ENCODE measurements around the gene PSMD5. TPM values are rescaled to one million over a fixed set of nuclear protein-coding genes. Genes with fewer than 3 reads are reported as not detected.

Gene PSMD5
- total RNA-seq: 10 to 100 TPM; 14.8 to 50.8 (median 30.1) TPM

DNA sequence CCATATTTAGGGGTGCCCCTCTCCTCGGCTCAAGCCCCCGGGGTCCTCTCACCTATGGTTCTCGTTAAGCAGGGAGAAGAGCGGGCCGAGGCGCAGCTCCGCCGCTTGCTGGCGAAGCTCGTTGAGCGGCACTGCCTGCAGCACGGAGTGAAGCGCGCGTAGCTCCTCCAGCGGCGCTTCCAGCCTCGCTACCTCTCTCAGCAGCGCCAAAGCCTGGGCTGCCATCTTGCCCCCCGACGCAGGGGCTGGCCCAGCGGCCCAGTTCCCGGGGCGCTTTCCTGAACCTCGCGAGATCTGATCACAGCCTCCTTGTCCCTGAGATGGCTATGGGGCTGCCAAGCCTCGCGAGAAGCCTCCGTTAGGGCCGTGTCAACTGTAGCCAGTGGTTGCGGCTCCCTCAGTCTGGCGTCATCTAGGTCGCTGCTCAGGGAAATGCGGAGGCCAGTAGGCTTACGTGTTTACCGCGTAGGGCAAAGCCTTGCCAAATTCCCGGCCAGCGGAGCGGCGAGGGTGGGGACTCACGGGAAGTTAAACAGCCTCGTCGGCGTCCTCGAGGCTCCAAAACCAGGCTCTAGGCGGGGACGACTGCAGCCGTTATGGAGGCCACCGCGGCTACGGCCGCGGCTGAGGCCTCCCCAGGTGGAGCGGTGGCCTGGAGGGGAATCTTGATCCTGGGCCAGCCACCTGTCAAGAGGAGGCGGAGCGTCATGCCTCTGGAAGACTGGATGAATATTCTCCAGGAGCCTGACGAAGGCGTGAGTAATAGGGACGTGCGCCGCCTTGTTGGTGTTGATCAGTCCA is at the start of gene PSMD5:
TSS of gene PSMD5 (minus strand) at position 238 of the 801 bp plus-strand sequence. CDS start at position 225, 13 bp downstream.
- in situ Hi-C loops (cut with MboI; ENCODE audit: low pct_unique_long_range_greater_than_20kb in 2 of 9, low sequenced_read_pairs in 9 of 9, unreplicated experiment in 9 of 9): no loop called here
- peak; percentile 94 to 99 (median 98) for ATAC-seq (replicated peaks in 6 of 8)
- peak within 1 kb of the TSS; percentile 52 to 78 (median 69) for H3K4me3 ChIP-seq
- H3K4me1 ChIP-seq (replicated peaks in 1 of 2): peaks cover 12 to 18% of the 10 kb centered on the region in 2 donors
- peak within 1 kb of the TSS; percentile 96 to 97 for H3K27ac ChIP-seq
- WGBS, 10 experiments: 0 to 3% (median 0%) methylated on average over 2 to 37 of the region's 62 CpGs; no CpG with 5 or more reads in 2 of the 10 experiments

DNA sequence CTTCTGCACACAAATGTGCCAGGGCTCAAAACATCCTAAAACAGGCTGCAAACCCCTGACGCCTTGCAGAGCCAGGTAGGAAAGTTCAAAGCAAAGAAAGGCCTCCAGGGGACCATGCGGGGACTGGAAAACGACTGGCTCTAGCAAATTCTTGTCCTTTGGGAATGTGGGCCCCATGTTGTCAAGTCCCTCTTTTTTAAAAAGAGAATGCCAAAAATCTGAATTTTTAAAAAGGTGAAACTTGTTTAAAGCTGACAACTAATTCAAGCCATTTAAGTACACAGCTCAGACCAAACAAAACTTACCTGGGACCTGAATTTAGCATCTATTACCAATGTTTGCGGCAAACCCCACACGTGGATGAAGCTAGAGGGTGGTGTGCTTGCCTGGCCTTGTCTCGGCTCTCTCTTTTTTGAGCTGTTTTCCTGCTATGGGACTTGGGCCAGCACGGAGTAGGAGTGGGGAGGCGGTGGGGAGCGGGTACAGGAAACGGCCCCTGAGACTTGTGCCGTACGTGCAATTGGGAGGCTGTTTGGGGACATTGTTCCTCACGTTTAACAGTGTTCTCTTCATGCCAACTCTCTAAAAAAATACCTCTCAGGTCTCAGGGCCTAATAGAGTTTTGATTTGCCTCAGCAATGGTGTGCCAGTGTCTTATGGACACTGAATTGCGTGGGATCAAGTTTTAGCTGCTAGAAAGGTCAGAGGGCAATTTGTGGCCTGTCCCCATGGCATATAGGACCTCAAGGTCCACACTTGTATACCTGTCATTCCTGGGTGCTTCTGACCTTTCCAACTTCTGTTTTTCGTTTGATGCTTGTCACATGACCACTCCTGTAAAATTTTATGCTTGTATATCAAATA is 49.4 kb upstream of the PSMD5 start:
- no peak for ATAC-seq (replicated peaks in 6 of 8)
- WGBS, 10 experiments: 40 to 94% (median 71%) methylated on average over 2 to 11 of the region's 15 CpGs
- peaks cover 8 to 10% of the 10 kb centered on the region in 2 donors for H3K4me1 ChIP-seq (replicated peaks in 1 of 2)
- no peak overlapping the region for H3K27ac ChIP-seq
- H3K4me3 ChIP-seq: no peak overlapping the region
- in situ Hi-C loops (cut with MboI; ENCODE audit: low pct_unique_long_range_greater_than_20kb in 2 of 9, low sequenced_read_pairs in 9 of 9, unreplicated experiment in 9 of 9): no loop called here

DNA sequence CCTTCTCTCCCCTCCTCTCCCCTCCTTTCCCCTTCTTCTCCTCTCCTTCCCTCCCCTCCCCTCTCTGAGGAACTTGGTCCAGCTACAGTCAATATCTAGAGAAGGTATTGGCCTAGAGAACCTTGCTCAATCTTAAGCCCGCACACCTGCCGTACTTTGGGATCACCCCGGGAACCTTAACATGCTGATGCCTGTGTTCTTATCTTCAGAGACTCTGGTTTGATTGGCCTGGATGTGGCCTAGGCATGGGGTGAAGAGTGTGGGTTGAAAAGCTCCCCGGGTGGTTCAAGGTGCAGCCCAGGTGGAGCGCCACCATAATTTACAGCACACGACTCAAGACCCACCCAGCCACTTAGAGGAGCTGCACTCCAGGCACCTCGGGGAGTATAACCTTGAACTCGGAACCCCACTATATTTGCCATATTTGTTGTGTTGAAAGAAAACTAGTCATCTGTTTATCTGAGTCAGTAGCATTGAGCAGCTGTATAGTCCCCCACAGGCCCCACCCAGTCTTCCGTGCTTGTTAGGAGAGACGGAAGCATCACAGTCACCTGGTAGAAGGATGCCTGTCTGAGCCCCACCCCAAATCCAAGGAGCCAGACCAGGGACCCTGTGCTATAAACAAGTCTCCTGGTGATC is 48.6 kb upstream of the PSMD5 start:
- in situ Hi-C loops (cut with MboI; ENCODE audit: low pct_unique_long_range_greater_than_20kb in 2 of 9, low sequenced_read_pairs in 9 of 9, unreplicated experiment in 9 of 9): no loop called here
- H3K4me1 ChIP-seq (replicated peaks in 1 of 2): peaks cover 8% of the 10 kb centered on the region in 2 donors
- no peak overlapping the region for H3K4me3 ChIP-seq
- WGBS, 10 experiments: 80 to 93% (median 86%) methylated on average over 1 to 5 of the region's 10 CpGs; no CpG with 5 or more reads in 6 of the 10 experiments
- no peak for ATAC-seq (replicated peaks in 6 of 8)
- no peak overlapping the region for H3K27ac ChIP-seq

DNA sequence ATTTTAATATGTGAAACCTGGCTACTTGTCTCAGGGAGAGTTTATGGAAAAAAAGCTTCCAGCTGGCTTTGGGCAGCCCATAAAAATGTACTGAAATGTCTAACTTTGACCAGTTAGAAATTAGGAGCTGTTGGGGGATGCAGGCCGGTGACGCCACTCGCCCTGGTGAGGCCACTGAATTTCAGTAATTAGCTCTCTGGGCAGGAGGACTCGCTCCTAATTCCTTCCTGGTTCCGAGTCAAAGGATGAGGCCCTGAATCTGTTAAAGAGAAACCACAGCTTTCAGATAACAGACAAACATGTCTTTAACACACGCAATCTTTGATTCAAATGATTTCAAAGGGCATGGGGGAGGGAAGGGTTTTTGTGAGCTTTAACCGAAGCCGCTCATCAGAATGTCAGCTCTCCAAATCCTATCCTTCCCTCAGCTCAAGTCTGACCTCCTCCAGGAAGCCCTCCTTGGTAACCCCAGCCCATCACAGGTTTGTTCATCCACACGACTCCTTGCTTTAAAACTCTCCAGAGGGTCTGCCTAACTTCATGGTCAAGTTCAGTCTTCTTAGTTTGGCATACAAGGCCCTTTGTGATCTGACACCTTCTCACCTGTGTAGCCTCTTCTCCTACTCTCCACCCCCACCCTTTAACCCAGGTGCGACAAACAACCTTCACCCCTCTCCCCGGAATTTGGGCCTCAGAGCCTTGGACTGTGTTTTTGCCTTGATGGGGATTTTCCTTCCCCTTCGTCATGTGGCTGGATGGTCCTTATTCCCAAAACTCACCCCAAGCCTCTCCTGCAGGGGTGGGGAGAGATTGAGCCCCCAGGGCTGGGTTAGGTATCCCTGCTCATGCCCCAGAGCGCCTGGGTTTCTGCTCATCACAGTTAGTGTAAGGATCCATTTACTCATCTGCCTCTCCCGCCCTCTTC is 47.9 kb upstream of the PSMD5 start:
- no peak overlapping the region for H3K4me3 ChIP-seq
- in situ Hi-C loops (cut with MboI; ENCODE audit: low pct_unique_long_range_greater_than_20kb in 2 of 9, low sequenced_read_pairs in 9 of 9, unreplicated experiment in 9 of 9): no loop called here
- peaks cover 8% of the 10 kb centered on the region in 2 donors for H3K4me1 ChIP-seq (replicated peaks in 1 of 2)
- ATAC-seq (replicated peaks in 6 of 8): no peak
- H3K27ac ChIP-seq: no peak overlapping the region
- WGBS, 10 experiments: 20 to 77% (median 62%) methylated on average over 1 to 11 of the region's 14 CpGs

DNA sequence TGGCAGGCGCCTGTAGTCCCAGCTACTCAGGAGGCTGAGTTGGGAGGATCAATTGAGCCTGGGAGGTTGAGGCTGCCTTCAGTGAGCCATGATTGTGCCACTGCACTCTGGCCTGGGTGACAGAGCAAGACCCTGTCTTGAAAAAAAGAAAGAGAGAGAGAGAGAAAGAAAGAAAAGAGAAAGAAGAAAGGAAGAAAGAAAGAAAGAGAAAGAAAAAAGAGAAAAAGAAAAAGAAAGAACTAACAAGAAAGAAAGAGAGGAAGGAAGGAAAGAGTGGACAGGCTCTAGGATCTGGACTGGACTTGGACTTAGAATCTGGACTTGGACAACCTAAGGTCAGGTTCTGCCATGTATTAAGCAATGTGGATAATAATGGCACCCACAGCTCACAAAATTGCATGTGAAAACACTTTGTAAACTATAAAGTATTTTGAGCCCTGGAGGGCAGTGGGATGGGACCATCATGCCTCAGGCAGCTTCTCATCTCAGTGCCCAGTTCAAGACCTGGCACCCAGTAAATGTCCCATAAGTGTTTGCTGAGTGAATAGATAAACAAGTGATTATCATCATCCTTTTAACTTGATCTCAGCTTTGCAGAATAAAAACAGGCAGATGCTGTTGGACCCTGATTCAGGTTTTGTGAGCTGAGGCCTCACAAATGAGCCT is 47.0 kb upstream of the PSMD5 start:
- in situ Hi-C loops (cut with MboI; ENCODE audit: low pct_unique_long_range_greater_than_20kb in 2 of 9, low sequenced_read_pairs in 9 of 9, unreplicated experiment in 9 of 9): no loop called here
- WGBS, 10 experiments: 83 to 100% (median 100%) methylated on average over 1 of the region's 1 CpG; no CpG with 5 or more reads in 2 of the 10 experiments
- no peak overlapping the region for H3K4me3 ChIP-seq
- peaks cover 8% of the 10 kb centered on the region in 2 donors for H3K4me1 ChIP-seq (replicated peaks in 1 of 2)
- H3K27ac ChIP-seq: no peak overlapping the region
- no peak for ATAC-seq (replicated peaks in 6 of 8)

DNA sequence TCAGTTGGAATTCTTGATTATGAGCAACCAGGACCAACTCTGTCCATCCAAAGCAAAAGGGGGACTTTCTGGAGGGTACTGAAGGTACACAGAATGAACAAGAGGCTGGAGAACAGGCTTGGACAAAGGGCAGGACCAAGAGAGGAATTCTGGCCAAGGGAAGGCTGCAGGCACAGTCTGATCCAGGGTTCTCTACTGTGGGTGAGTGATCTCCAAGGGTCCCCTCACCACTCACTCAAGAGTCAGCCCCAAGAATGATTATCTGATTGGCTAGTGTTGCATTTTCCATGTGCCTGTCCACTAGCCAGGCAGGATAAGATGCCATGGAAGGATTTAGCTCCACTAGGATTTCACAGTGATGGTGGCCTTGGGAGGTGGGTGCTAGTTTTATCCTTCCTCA is 45.9 kb upstream of the PSMD5 start:
- no peak overlapping the region for H3K4me3 ChIP-seq
- H3K4me1 ChIP-seq (replicated peaks in 1 of 2): peaks cover 2 to 4% of the 10 kb centered on the region in 2 donors
- no peak overlapping the region for H3K27ac ChIP-seq
- in situ Hi-C loops (cut with MboI; ENCODE audit: low pct_unique_long_range_greater_than_20kb in 2 of 9, low sequenced_read_pairs in 9 of 9, unreplicated experiment in 9 of 9): no loop called here
- no peak for ATAC-seq (replicated peaks in 6 of 8)

DNA sequence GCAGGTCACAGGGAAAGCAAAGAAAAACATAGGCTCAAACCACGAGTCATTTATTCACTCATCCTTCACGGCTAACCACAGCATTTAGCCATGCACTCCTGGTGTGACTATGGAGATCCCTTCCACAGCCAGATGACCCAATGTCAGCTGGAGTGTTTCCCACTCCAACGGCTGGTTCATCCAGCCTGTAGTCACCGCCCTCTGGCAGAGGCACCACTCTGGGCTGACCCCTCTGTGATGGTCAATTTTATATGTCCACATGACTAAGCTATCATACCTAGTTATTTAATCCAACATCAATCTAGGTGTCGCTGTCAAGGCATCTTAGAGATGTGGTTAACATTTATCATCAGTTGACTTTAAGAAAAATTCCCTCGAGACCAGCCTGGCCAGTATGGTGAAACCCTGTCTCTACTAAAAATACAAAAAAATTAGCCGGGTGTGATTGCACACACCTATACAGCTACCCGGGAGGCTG is 43.8 kb upstream of the PSMD5 start:
- ATAC-seq (replicated peaks in 6 of 8): peak in 2 of 8 experiments; percentile 27 to 66
- Histone ChIP-seq H3K27ac (peak overlapping the region in 1 of 2 donors; percentile 41), H3K4me1 (replicated peaks in 1 of 2) (no peaks in the 10 kb centered on the region), H3K4me3 (no peak overlapping the region)
- 43 to 100% (median 80%) methylated on average over 1 to 8 of the region's 8 CpGs for WGBS, 10 experiments
- in situ Hi-C loops (cut with MboI; ENCODE audit: low pct_unique_long_range_greater_than_20kb in 2 of 9, low sequenced_read_pairs in 9 of 9, unreplicated experiment in 9 of 9): no loop called here

DNA sequence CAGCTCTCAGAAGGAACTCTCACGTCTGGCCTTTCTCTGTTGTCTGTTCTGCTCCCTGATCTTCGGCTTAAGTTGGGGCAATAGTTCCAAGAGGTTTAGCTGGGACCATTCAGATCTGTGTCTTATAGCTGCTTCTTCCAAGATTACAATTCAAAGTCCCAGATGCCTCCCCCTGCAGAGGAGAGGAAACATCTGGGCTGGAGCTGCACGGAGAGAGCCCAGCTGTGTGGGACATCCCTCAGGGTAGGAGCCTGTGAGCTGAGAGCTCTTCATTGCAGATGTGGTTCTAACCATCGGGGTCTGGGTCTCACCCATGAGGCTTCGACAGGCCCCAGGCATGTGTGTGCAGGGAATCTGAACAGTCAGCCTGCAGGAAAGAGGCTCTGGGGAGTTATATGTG is 43.2 kb upstream of the PSMD5 start:
- WGBS, 10 experiments: 0 to 60% (median 37%) methylated on average over 1 to 4 of the region's 5 CpGs; no CpG with 5 or more reads in 6 of the 10 experiments
- in situ Hi-C loops (cut with MboI; ENCODE audit: low pct_unique_long_range_greater_than_20kb in 2 of 9, low sequenced_read_pairs in 9 of 9, unreplicated experiment in 9 of 9): no loop called here
- Histone ChIP-seq H3K27ac (peak overlapping the region in 1 of 2 donors; percentile 41), H3K4me1 (replicated peaks in 1 of 2) (no peaks in the 10 kb centered on the region), H3K4me3 (no peak overlapping the region)
- peak in 1 of 8 experiments; percentile 28 for ATAC-seq (replicated peaks in 6 of 8)

DNA sequence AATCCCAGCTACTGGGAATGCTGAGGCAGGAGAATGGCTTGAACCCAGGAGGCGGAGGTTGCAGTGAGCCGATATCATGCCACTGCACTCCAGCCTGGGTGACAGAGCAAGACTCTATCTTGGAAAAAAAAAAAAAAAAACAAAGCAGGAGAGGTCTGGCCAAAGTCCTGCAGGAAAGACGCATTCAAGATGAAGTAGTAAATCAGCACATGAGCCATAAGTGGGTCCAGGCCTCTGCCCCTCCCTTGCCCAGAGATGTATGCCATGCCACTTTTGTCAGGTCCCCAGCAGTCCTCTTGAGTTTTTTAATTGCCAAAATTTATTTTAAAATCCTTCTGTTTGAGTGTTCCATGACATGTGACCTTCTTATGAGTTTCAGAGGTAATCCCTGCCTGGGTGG is 42.7 kb upstream of the PSMD5 start:
- no peak for ATAC-seq (replicated peaks in 6 of 8)
- 0 to 100% (median 74%) methylated on average over 1 to 3 of the region's 3 CpGs; no CpG with 5 or more reads in 4 of the 10 experiments for WGBS, 10 experiments
- in situ Hi-C loops (cut with MboI; ENCODE audit: low pct_unique_long_range_greater_than_20kb in 2 of 9, low sequenced_read_pairs in 9 of 9, unreplicated experiment in 9 of 9): no loop called here
- Histone ChIP-seq H3K4me3 (no peak overlapping the region), H3K4me1 (replicated peaks in 1 of 2) (no peaks in the 10 kb centered on the region), H3K27ac (no peak overlapping the region)

DNA sequence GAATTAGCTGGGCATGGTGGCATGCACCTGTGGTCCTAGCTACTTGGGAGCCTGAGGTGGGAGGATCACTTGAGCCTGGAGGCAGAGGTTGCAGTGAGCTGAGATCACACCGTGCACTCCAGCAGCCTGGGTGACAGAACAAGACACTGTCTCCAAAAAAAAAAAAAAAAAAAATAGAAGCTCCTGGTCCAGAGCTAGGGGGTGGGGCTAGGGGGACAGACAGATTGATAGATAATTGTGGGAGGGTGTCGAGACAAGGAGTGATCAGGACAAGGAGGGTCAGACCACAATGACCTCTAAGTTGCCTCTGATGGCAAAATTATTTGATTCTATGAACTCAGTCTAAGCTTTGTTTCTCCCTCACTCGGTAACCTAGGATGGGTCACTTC is 40.9 kb upstream of the PSMD5 start:
- ATAC-seq (replicated peaks in 6 of 8): no peak
- Histone ChIP-seq H3K27ac (peak overlapping the region in 1 of 2 donors; percentile 33), H3K4me1 (replicated peaks in 1 of 2) (peaks cover 0 to under 1% of the 10 kb centered on the region in 2 donors), H3K4me3 (no peak overlapping the region)
- WGBS, 10 experiments: 25 to 100% (median 67%) methylated on average over 1 to 2 of the region's 3 CpGs; no CpG with 5 or more reads in 3 of the 10 experiments
- in situ Hi-C loops (cut with MboI; ENCODE audit: low pct_unique_long_range_greater_than_20kb in 2 of 9, low sequenced_read_pairs in 9 of 9, unreplicated experiment in 9 of 9): no loop called here

DNA sequence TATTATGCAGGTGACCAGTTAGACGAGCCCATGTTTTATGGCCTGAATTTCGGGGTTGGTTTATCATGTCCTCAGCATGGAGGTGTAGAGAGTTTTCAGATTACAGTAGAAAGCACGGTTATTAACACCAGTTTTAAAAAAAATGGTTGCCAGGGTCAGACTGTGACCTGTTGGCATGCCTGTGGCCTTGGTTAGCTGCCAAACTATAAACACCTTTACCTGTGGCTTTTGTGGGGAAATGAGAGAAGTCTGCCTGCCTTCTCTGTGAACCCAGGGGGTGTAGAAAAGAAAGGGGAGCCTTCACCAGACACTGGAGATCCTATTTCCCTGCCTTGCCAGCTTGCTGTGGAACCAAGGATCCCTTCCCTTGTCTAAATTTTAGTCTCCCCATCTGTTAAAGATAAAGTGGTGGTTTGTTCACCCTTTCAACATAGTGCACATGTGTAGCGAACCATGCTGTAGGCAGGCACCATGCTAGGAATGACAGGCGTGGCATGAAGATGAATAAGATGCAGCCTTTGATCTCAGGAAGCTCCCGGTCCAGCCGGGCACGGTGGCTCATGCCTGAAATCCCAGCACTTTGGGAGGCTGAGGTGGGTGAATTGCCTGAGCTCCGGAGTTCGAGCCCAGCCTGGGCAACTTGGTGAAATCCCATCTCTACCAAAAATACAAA is 40.3 kb upstream of the PSMD5 start:
- H3K4me1 ChIP-seq (replicated peaks in 1 of 2): peaks cover 0 to 6% of the 10 kb centered on the region in 2 donors
- H3K27ac ChIP-seq: peak overlapping the region in 1 of 2 donors; percentile 33
- H3K4me3 ChIP-seq: no peak overlapping the region
- WGBS, 10 experiments: 31 to 89% (median 71%) methylated on average over 2 to 10 of the region's 10 CpGs
- ATAC-seq (replicated peaks in 6 of 8): no peak
- in situ Hi-C loops (cut with MboI; ENCODE audit: low pct_unique_long_range_greater_than_20kb in 2 of 9, low sequenced_read_pairs in 9 of 9, unreplicated experiment in 9 of 9): no loop called here

Data from motor neuron (in vitro differentiated cells).